ENCODE data around the gene PPT2. TPM values are rescaled to one million over a fixed set of nuclear protein-coding genes. Genes with fewer than 3 reads are reported as not detected.
"Not testable (repeated sequence)": the region's sequence is repeated elsewhere in the genome, so short reads cannot be mapped to it uniquely, and the experiment has no call there.

The PPT2 gene
- total RNA-seq, 4 donors from 2014 or later = 19.0 to 35.1 (median 28.9) TPM

DNA sequence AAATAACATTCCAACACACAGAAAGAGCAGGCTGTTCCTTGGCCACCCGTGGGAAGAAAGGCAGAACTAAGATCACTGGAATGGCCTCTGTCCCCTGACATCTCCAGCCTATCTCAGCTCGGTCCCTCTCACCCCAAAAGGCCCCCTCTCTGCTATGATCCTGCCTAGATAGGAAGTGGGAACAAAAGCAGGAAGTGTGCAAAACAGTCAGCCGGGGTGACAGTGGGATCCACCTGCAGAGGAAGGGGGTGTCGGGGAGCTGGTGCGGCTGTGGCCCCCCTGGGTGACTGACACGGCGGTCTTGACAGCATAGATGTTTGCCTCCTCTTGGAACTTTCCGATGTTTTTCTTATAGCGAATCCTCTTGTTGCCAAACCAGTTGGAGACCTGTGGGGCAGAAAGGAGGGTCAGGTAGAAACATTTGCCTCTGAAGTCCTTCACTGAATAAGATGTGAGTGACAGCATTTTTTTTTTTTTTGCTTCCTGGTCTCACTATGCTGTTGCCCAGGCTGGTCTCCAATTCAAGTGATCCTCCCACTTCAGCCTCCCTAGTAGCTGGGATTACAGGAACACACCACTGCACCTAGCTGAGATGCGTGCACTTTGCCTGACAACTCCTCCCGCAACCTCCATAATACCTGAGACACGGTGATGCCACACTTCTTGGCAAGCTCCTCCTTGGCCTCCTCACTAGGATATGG lies 33.2 kb downstream of the PPT2 start:
- no peaks in the 10 kb centered on the region for H3K36me3 ChIP-seq
- TF ChIP-seq CTCF (IDR thresholded peaks at IDR 0.05) (no peak), POLR2A (IDR thresholded peaks at IDR 0.05) (no peak)
- DNase-seq = no peak

DNA sequence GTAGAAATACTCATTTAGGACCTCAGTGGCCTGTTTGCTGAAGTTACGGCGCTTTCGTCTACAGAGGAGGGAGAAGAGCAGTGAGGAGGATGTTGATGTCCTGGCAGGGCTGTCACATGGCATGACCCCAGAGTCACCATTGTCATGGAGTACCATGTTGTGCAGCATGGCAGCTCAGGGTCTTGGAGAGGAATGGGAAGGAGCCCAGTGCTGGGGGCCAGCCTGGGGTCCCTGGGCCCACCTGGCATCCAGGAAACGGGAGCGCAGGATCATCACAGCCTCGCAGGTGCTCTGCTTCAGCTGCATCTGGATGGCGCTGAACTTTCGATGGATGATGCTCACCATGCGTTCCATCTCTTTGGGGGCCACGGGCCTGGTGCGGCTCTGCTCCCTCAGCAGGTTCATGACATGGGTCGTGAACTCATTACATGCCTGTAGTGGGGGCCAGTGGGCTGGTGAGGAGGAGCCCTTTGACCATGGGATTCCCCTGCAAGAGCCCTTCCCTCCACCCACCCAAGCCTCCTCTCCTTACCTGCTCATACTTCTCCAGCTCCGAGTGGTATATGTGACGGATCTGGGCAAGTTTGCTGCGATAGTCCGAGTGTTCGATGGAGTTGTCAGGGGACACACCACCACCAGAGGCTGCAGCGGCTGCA lies 33.9 kb downstream of the PPT2 start:
- H3K9me3 ChIP-seq; H3K27me3 ChIP-seq; H3K4me1 ChIP-seq; intact Hi-C loops (cut with DNase I; ENCODE audit: low total_unique reads); DNase-seq; H3K36me3 ChIP-seq: not testable (repeated sequence)
- H3K27ac ChIP-seq = peak overlapping the region; percentile 98 to 100
- H3K4me3 ChIP-seq = peak overlapping the region in 1 of 2 donors; percentile 85

More for the DNA sequence above, 33.2 kb downstream of the PPT2 start:
- H3K4me1 ChIP-seq = no peaks in the 10 kb centered on the region
- intact Hi-C loops (cut with DNase I; ENCODE audit: low total_unique reads) = no loop called here
- H3K4me3 ChIP-seq = no peak overlapping the region
- H3K27me3 ChIP-seq = no peaks in the 10 kb centered on the region
- no peaks in the 10 kb centered on the region for H3K9me3 ChIP-seq
- H3K27ac ChIP-seq = peak overlapping the region; percentile 83 to 100

DNA sequence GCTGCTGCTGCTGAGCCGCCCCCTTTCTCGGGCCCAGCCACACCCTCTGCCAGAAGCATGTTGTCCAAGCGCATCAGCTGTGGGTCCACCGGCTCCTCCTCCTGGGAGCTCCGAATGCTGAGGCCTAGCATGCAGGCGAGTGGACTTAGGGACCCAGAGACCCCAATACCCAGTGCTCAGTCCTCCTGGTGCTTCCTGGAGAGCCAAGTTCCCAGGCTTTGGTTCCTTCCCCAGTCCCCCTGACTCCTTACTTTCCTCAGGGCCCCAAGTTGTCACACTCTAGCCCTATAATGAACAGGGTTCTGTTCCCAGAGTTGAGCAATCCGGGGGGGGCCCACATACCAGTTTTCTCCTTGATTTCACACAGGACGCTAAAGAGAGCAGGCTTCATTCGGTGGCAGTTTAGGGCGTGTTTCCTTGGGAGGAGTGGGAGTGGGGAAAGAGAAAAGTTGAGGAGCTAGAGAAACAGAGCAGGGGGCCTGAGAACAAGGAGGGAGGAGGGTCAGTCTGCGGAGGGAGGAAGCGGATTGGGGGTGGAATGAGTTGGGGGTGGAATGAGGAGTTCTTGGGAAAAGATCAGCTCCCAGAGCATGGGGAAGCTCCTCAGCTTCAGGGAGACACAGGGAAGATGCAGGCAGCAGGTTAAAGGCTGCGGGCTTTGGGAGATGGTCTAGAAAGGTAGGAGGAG lies 34.6 kb downstream of the PPT2 start:
- DNase-seq = peak; percentile 68 to 73
- no peaks in the 10 kb centered on the region for H3K4me1 ChIP-seq
- TF ChIP-seq CTCF (IDR thresholded peaks at IDR 0.05) (no peak), POLR2A (IDR thresholded peaks at IDR 0.05) (peak in 1 of 2 donors; percentile 8)
- no peaks in the 10 kb centered on the region for H3K9me3 ChIP-seq
- no peaks in the 10 kb centered on the region for H3K36me3 ChIP-seq
- H3K27me3 ChIP-seq = no peaks in the 10 kb centered on the region
- H3K27ac ChIP-seq = peak overlapping the region; percentile 98 to 100
- H3K4me3 ChIP-seq = peak overlapping the region; percentile 85 to 98
- intact Hi-C loops (cut with DNase I; ENCODE audit: low total_unique reads) = no loop called here

GRCh38 chr6:32189069-32189741 lies 35.3 kb downstream of the PPT2 start:
- intact Hi-C loops (cut with DNase I; ENCODE audit: low total_unique reads) = no loop called here
- Histone ChIP-seq H3K4me3 (peak overlapping the region; percentile 85 to 98), H3K27ac (peak overlapping the region; percentile 98 to 100), H3K27me3 (no peaks in the 10 kb centered on the region), H3K36me3 (no peaks in the 10 kb centered on the region), H3K9me3 (no peaks in the 10 kb centered on the region), H3K4me1 (no peaks in the 10 kb centered on the region)
- DNase-seq = no peak
- no peak for TF ChIP-seq POLR2A (IDR thresholded peaks at IDR 0.05)
- no peak for TF ChIP-seq CTCF (IDR thresholded peaks at IDR 0.05)

DNA sequence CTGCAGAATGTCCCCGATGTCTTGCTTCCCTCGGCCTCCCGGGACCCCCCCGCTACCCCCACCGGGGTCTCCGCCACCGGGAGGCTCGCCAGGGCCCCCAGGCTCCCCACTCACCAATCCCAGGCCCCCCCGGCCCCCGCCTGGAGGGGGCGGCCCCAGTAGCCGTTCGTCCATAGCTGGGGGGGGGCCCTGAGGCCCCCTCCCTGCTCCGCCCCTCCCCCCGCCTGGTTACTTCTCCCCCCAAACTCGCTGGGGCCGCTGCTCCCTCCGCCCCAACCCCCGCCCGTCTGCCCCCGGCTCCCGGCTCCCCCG lies 35.8 kb downstream of the PPT2 start:
- Histone ChIP-seq H3K4me3 (peak overlapping the region; percentile 85 to 98), H3K27ac (peak overlapping the region; percentile 98 to 100), H3K4me1 (no peaks in the 10 kb centered on the region), H3K36me3 (no peaks in the 10 kb centered on the region), H3K9me3 (no peaks in the 10 kb centered on the region), H3K27me3 (no peaks in the 10 kb centered on the region)
- TF ChIP-seq CTCF (IDR thresholded peaks at IDR 0.05) (no peak), POLR2A (IDR thresholded peaks at IDR 0.05) (no peak)
- intact Hi-C loops (cut with DNase I; ENCODE audit: low total_unique reads) = no loop called here
- DNase-seq = peak in 1 of 2 donors; percentile 57

Data from uterus (tissue), 4 donors.